Stimulated activated CD8-positive, alpha-beta memory T cell treated with anti-CD3 and anti-CD28 coated beads, Interleukin-4, amount 100 ng/mL, for 48 hours (primary cell): ENCODE data around the gene ARMC10.
"Not testable (repeated sequence)": the region's sequence is repeated elsewhere in the genome, so short reads cannot be mapped to it uniquely, and the experiment has no call there.

Experiments used
- DNase-seq: peaks from one replicate; pipeline ENCODE4 v3.0.0-alpha.2; 2020

ARMC10 gene

DNA sequence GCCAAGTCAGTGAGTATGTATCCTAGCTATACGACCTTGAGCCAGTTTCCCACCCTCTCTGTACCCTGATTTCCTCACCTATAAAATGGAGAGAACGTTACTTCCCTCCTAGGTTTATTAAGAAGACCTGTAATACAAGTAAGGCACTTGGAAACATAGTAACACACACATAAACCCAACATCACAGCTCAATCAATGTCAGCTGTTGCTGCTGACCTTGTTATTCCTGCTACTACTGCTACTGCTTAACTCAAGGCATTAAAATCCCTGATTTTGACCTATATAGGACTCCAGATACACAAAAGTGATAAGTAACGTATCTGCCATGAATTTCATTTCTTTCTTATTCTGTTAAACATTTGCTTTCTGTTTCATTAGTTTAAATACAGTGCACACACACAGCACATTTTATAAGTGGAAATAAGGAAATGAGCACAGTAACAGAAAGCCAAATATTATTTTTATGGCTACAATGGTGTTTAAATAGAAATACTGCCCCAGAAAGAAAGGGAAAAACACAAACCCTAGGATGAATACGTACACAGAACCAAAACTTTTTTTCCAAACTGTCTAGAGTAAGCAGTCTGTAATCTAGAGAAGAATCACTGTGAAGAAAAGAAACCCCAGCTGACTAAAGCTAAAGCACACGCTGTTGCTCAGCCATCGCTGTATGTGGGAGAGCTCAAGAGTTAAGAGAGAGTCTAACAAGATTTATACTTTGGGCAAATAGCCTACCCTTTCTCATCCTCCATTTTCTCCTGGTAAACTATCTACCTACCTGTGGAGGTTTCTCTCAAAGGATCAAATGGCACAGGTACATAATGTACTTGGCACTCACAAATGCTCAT is 55.0 kb downstream of the ARMC10 start:
- no peak for DNase-seq

- no peak for DNase-seq
Observed at GRCh38 chr7:103130901-103131624, 56.1 kb downstream of the ARMC10 start.

GRCh38 chr7:103132995-103133688 is 58.2 kb downstream of the ARMC10 start:
- no peak for DNase-seq

- DNase-seq = no peak
Observed at GRCh38 chr7:103134836-103135554, 60.1 kb downstream of the ARMC10 start.

DNA sequence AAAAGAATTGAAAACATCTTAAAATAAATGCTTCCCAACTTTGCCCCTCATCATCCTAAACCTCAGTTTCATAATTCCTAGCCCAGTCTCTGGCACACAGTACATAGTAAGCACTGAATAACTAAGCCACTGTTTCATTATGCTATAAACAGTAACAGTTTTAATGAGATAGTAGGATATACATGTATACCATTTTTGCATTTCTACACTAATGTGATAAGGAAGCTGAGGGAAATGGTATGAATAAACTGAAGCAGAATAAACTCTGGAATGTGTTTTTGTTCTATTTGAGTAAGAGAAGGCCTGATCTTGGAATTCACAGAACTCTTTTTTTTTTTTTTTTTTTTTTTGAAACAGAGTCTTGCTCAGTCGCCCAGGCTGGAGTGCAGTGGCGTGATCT is 65.1 kb downstream of the ARMC10 start:
- no peak for DNase-seq

DNA sequence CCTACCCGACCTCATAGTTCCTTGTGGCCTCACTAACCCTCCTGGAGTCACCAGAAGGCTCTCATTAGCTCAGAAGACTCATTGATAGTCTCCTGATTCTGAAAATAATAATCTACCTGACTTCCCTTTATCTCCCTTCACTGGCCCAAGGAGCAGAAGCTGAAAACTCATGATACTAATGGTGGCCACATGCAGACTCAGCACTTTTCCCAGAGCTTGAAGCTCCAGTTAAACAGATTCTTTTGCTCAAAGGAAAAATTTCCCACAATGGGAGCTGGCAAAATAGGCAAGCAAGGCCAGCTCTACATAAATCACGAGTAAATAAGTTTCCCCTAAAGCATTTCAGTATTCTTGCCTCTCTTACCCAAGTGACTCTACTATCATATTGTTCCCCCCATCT is 65.7 kb downstream of the ARMC10 start:
- no peak for DNase-seq

DNA sequence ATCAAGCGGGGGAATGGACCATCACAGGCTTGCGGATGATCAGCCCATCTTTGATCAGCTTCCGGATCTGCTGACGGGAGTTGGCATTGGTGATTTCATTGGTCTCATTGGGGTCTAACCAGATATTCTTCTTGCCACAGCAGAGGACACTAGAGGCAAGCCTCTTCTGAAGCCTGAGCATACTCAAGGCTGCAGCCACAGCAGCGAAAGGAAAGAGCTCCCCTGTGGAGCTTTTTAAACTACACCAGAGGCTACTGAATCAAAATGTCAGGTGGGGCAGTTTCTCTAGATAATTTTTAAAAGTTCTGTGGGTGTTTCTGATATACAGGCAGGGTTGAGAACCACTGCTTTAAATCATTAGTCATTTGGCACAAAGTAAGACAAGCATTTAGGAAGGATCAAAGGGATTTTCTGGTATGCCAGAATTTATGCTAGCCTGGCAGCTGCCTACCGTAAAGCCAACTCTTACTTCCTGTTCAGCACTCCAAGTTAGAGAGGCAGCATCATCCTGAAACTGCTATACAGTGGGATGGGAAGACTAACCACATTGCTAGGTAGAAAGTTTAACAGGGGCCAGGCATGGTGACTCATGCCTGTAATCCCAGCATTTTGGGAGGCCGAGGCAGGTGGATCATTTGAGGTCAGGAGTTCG is 66.9 kb downstream of the ARMC10 start:
- DNase-seq = no peak

DNA sequence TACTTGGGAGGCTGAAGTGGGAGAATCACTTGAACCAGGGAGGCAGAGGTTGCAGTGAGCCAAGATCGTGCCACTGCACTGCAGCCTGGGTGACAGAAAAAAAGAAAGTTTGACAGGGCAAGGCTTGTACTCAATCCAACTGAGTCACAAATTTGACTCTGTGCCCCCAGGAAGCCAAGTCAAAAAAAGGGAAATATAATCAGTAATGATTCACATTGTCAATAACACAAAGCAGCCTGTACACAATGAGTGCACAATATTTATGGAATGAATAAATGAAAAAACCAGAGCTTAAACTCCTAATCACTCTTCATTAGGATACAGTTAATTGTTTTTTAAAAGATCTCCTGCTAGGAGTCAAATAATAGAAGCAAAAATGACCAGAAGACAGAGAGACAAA is 67.6 kb downstream of the ARMC10 start:
- no peak for DNase-seq

GRCh38 chr7:103143868-103144267 is 68.9 kb downstream of the ARMC10 start:
- no peak for DNase-seq

- DNase-seq = not testable (repeated sequence)
Observed at GRCh38 chr7:103144754-103145153, 69.8 kb downstream of the ARMC10 start.

- no peak for DNase-seq
Observed at GRCh38 chr7:103148131-103148993, 73.4 kb downstream of the ARMC10 start.
